NCI-H1105 (cell line): ENCODE data around the gene TMEM175.

Experiments
- DNase-seq: peaks from one replicate; lab custom pipeline; 2025; lab: John Stamatoyannopoulos, UW

Gene TMEM175

DNA sequence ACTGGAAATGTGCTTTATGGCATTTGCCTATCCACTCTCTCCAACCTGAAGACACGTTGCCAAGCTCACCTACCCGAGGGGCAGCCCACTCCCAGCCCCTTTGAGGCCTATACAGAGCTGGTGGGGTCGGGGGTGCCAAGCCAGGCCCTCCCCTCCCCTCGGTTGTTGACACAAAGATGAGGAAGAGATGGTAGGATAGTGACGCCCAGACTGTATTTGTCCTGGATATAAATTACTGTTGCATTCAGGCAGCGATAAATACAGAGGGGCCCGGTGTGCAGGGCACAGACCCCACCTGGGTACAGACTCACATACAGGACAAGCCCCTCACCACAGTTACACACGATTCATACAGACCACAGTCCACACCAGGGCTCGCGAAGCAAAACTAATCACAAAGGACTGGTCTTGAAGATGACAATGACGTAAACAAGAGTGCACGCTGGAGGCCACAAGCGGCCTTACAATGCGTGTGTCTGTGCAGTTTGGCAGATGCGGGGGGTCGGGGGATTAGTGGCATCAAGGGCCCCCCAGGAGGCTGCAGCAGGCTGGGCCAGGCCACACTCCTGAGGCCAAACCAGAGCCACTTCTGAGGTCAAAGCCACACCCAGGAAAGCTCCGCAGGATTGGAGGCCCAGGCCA lies 26.6 kb downstream of the TMEM175 start:
- no peak for DNase-seq

DNA sequence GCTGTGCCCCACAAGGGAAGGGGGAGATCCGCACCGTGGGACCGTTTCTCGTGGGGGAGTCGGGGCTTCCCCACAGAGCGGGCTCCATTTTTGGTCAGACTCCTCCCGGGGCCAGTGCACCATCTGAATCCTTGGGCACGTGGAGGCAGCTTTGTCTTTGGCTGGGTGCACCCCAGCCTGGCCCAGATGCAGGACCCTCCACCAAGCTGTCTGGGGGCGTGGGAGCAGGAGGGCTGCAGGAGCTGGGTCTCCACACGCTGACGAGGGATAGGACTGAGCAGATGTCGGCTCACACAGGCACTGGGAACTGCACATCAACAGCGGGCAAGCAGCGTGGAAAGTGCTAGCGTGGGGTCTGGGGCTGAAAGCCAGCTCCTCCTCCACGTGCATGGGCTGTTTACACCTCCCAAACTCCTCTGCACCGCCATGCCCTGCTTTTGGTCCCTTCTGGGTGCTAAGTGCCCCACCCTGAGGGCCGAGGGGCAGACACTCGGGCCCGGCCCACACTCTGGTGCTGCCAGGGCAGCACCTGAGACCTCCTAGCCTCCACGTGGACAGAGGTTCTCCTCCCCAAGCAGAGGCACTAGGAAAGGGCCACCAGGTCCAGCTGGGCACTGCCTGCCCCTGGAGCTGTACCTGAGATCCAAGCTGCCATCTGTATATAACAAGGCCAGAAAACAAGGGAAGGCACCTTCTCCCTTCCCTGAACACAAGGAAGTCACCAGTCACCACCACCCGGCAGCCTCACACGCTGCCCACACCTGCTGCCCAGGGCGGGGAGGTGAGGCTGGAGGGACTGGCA lies 27.3 kb downstream of the TMEM175 start:
- DNase-seq, result no peak

DNA sequence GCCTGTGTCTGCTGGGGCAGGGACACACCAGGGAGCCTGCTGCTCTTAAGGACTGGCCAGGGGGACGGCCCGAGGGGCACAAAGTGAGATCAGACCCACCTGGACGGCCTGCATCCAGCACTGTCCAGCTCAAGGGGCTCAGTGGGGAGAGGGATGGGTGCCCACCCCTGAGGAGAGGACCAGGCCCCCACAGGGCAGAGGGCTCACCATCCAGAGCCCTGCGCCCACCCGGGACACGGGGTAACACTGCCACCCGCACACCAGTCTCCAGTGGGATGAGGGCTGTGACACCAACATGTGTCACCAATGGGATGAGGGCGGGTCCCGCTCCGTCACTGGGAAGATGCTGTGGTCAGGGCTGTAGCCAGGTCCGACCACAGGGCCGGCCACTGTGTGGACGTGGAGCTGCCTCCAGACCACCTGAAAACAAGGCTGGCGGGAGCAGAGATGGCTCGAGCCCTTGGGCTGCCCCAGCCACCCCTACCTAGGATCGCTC lies 27.9 kb downstream of the TMEM175 start:
- no peak for DNase-seq

DNA sequence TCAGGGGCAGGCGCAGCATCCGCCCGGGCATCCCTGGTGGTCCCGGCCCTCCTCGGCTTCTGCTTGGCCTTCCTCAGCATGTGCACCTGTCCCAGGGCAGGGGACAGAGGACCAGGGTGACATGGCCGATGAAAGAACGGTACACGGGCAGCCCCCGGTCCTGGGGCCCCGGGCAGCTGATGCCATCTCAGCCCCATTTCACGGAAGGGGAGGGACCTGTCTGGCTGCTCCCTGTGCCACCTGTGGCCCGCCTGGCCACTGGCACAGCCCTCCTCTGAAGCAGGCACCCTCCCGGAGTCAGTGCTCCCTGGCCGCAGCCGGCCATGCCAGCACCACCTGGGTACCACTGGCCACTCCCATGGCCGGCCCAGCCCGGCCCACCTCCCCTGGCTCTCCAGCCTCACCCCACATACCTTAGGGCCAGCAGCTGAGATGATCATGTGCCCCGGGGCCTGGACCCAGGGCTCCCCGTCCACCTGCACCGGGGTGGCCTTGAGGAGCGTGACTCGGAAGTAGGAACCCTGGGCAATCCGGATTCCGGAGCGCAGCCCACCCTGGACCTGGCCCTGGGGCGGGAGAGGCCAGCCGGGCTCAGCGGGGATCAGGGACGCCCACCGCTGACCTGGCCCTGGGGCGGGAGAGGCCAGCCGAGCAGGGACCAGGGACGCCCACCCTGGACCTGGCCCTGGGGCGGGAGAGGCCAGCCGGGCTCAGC lies 28.5 kb downstream of the TMEM175 start:
- DNase-seq, result no peak

DNA sequence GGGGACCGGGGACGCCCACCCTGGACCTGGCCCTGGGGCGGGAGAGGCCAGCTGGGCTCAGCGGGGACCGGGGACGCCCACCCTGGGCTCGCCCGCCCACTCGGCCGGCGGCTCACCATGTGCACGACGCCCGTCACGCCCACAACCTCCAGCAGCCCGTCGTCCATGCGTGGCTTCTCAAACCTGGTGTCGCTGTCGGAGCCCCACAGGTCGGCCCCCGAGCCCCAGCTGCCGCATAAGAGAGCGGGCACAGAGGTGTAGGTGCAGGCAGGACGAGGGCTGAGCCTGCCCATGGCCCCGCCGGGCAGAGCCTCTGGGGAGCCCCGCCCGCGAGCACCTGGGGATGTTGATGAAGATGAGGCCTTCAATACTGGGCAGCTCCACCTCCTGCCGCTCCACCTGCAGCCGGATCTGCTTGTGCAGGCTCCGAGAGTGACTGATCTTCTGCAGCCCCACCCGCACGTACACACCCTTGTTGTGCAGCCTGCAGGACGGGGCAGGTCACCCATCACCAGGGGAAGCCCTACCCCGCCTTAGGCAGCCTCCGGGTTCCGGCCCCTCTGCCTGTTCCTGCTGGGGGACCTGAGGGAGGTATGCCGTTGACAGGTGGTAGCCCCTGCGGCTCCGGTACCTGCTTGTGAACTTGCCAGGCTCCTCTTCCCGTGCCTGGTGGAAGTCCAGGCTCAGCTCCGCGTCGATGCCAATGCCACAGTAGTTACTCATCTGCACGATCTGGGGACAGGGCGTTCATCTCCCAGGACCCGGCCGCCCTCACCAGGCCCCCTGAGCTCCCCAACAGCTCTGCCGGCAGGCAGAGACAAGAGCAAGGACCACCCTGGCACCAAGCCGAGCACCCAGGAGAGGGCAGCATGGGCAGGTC lies 29.3 kb downstream of the TMEM175 start:
- DNase-seq, result no peak

DNA sequence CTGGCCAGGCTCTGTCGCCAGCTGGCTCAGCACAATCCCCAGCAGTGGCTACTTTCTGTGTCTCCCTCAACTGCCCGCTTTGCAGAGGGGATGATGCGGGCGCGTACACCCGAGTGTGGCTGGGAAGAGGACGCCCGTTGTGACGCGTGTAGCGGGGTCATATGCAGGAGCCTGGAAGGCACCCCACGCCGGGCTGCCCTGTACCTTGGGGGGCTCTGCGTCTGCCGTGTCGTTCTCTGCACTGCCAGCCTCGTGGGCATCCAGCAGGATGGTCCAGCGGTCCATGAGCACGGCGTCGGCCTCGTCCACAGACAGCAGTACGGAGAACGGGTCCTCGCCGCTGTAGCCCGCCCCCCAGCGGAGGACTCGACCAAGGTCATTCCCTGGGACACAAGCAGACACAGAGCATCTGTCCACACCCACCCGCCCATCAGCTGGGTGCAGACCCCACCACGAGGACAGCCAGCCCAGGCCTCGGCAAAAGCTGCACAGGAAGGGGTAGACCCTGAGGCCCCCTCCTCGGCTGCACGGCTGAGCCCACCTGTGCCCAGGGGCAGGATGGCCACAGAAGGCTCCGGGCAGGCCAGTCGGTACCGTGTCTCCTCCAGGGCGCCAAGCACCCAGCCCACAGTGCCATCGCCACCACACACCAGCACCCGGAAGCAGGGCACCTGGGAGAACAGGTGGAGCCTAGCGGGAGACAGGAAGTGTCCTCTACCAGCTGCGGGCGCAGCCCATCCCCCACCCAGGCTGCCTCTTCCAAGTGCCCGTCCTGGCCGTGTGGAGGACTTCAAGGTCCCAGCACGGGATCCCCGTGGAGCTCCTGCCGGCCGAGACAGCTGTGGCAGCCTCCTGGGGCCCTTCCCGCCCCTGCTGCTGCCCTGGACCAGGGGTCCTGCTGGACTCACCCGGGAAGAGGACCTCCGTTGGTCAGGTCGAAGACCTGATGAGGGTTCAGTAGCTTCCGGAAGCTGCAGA lies 30.3 kb downstream of the TMEM175 start:
- DNase-seq, result no peak

DNA sequence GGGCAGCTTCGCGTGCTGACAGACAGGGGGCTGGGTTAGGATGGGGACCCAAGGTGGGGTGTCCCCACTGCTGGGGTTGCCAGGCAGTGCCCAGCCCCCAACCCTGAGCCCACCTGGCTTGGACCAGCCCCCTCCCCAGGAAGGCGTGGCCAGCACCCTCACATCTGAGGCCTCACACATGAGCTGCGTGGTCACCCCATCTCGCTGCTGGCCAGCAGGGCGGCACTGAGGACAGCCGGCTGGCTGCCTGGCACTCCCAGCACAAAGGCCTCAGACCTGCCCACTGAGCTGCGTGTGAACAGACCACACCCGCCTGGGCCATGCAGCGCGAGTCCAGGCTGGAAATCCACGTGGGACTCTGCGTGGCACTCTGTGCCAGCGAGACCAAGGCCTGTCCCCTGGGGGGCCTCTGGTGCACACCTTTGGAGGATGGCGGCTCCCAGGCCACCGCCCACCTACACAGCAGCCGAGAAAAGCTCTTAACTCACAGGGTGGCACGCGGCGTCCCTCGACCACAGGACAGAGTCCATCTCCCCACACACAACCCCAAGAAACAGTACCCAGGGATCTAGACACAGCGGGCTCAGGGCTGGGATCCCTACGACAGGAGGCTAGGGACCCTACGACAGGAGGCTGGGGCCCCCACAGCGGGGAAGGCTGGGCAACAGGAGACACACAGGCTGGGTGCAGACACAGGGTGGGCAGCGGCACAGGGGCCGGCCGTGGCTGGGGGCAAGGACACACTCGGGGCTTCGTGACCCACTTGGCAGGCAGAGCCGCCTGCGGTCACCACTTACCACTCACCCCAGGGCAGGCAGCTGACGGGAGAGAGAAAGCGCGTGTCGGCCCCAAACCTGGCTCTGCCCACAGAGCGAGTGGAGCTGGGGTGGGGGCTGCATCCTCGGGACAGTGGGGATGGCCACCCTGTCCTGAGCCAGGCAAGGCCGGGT lies 31.3 kb downstream of the TMEM175 start:
- no peak for DNase-seq

DNA sequence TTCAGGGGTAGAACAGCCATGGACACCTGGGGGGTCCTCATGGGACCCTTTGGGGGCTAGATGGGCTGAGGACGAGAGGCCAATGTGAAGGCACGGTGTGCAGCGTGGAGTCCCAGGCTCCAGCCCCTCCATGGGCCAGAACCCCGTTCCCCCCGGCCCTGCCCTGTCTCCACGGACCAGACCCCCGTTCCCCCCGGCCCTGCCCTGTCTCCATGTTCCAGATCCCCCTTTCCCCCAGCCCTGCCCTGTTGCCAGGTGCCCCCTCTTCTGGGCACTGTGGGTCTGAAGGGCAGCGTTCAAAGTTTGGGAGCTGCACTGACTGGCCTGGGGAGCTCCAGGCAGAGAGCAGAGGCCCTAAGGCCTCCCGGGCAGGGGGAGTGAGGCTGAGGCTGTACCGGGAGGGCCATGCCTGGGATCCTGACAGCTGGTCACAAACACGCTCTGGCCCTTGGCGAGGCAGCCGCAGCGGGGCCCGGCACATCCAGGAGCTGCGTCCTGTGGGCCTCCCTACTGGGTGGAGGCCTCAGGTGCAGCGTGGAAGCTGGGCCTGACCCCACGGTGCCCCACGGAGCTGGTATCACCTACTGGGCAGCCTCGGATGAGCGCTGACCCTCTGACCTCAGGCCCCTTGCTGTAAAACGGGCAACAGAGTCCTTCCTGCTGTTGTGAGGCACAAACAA lies 32.2 kb downstream of the TMEM175 start:
- no peak for DNase-seq

DNA sequence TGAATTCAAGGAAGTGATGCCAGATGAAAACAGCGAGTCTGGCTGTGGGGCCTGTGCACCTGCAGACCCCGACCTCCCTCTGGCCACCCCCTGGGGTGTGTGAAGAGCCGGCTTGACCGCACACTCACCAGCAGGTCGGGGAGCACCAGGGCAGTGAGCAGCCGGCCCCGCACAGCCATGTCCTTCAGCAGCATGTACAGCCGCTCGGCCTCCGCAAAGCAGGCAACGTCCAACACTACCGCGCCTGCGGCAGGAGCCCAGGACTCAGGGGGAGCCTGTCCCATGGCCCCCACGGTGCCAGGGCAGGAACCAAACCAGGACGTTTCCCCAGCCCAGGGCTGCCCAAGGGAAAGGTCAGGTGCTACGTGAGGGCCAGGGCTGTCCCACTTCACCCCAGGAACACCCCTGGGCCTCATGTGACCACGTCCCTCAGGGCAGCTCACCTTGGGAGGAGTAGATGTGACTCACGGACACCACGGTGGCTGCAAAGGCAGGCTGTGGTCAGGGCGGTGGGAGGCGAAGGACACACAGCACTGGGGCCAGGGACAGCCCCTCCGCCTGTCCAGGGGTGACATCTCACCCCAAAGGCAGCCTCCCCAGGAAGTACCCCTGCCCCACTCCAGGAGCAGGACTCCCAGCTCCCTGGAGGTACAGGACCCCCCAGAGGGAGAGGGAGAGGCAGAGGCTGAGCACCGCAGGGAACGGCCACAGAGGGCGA lies 32.9 kb downstream of the TMEM175 start:
- DNase-seq, result no peak

DNA sequence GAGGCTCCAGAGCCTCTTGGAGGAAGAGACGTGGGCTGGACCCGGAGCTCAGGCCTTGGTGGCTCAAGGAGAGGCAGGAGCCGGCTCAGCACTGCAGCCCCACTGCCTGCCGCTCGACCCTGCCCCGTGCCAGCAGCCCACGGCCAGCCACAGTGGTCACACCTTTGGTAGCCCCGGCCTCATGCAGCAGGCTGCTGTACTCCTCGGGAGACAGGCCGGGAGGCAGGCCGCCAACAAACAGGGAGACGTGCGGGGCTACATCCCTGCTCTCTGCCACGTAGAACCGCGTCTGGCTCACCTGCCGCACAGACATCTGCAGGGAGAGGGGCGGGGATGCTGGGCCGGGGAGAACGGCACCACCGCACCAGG lies 33.5 kb downstream of the TMEM175 start:
- DNase-seq, result no peak

DNA sequence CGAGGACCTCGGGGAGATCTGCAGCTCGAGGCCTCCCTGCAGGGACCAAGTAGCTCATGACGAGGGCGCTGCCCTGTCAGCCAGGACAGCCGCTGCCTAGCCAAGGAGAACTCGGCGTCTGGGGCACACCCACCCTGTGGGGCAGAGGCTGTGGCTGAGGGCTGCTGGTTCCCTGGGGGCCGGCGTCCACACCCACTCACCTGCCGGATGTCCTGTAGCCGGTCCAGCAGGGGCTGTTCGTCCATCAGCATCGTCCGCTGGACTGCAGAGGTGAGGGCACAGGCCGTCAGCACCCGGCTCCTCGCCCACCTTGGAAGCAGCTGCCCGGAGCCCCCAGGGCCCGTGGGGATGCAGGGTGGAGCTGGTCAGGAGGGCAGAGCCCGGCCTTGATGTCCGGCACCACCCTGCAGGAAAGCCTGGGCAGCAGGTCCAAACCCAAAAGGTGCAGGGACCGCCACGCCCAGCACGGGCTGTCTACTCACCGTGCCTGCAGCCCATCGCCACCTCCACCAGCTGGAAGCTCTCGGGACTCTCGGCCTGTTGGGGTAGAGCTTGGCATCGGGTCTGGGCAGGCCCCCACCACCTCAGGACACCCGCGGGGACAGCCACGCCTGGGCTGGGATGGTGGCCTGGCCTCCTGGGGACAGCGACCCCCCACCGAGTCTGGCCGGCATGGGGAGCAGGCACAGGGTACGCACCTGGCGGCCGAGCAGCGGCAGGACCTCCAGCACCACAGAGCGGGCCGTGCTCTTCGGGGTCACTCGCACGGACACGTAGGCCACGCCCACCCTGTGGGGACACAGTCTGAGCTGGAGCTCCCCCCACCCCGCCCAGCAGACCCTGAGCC lies 34.2 kb downstream of the TMEM175 start:
- DNase-seq, result no peak

DNA sequence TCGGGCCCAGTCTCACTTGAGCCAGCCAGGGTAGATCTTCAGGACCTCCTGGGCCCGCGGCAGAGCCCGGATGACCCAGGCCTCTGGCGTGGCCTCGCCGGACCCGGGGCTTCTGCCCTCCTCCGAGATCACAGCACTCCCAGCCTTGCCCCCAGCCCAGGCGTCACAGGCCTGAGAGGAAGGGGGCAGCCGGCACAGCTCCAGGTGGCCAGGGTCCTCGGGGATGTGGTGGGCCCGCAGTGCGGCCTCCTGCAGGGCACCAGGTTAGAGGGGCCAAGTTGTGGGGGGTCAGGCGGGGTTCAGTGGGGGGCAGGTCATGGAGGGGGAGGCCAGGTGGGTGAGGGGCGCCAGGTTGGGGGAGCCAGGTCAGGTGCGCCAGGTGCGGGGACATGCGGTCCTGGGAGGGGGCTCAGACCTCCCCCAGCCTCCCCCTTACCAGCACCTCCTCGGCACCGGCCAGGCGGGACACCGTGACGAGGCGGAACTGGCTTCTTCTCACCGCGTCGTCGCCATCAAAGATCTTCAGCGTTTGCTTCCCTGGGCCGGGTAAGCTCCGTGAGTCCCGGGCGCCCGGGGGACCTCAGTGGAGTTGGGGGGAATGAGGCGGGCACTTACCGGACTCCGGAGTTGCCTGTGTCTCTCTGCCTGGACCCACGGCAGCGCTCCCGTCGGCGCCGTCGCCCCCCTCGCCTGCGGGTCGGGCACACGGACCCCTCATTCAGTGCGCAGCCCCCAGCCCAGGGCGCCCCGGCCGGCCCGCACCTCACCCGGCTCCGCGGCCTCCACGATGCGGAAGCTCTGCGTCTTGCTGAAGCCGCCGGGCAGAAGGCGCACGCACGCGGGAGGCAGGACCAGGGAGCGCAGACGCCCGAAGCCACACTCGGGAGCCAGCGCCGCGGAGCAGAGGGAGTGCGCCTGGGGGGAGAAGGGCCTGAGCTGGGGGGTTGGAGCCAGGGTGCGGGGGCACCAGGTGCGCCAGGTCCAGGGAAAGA lies 35.1 kb downstream of the TMEM175 start:
- no peak for DNase-seq

DNA sequence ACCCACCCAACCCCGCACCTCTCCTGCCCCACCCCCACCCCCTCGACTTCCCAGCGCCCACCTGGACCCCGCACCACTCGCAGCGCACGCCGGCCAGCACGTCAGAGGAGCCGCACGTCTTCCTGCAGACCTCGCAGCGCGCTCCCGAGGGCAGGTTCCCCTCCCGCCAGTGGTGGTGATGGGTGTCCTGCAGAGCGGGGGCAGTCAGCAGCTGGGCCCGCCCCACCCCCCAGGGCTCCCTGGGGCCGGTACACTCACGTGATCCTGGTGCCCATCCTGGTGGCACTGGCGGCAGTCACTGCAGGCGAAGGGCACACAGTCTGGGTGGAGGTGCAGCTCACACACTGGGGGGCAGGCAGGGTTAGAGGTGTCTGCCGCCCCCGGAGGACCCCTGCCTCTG lies 36.0 kb downstream of the TMEM175 start:
- no peak for DNase-seq

DNA sequence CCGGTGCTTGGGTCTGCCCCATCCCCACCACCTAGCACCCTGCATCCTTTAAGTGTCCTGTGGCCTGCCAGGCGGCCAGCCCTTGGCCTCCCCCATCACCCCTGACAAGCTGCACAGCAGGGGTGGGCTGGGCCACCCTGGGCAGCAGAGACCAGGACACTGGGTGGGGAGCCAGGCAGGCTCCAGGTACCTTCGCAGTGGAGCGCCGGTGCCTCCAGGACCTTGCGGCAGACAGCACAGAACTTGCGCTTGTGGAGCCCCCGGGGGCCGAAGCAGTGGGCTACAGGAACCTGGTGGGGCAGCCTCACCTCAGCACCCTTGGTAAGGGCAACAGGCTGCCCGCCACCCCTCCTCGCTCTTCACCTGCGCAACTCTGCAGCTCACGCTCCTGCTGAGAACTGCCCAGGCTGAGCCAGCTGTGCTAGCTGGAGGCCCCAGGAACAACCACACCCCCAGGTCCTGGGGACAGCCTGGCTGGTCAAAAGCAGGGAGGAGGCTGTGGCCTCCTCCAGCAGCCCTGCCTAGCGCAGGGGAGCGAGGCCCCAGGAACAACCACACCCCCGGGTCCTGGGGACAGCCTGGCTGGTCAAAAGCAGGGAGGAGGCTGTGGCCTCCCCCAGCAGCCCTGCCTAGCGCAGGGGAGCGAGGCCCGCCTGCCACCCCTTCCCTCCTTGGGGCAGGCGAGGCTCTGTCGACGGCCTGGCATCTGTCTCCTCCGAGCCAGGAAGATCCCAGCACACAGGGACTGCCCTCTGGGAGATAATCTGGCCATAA lies 36.5 kb downstream of the TMEM175 start:
- no peak for DNase-seq

DNA sequence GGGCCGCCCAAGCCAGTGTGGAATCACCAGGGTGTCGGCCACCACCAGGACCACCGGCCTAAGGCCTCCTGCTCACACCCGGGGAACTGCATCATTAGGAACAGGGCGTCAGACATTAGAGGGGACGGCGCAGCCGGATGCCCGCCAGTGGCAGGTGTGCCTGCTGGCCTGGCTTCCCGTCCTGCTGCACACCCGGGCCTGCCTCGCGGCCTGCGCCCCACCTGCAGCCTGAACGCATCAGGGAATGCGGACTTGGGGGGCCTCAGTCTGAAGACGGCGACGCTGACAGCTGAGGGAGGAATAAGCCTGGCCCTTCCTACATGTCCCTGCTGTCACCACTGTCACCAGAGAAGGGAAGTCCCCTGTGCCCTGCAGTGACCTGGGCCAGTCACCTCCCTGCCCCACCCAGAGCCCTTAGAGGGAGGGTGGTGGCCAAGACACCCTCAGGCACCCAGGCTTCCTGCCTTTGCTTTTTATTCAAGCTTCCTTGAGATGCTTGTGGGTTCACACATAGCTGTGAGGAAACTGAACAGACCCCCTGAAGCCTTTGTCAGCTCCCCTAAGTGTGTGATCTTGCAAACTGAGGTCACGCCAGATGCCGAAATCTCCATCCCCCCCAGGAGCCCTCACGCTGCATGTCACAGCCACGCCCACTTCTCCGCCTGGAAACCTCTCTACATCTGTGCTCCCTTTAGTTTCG lies 37.9 kb downstream of the TMEM175 start:
- DNase-seq, result no peak
